HG02610 (cell line): ENCODE data around the gene INTS6.
A peak's percentile ranks its signal among the peaks of the same experiment; 100 is the strongest.

Experiments
- ATAC-seq: cut with Tn5 transposase; IDR thresholded peaks from one replicate; pipeline ENCODE4 v1.9.1; 2021; ENCODE audit warnings: mild to moderate bottlenecking, moderate library complexity; ENCODE audit not compliant: unreplicated experiment

Gene INTS6

DNA sequence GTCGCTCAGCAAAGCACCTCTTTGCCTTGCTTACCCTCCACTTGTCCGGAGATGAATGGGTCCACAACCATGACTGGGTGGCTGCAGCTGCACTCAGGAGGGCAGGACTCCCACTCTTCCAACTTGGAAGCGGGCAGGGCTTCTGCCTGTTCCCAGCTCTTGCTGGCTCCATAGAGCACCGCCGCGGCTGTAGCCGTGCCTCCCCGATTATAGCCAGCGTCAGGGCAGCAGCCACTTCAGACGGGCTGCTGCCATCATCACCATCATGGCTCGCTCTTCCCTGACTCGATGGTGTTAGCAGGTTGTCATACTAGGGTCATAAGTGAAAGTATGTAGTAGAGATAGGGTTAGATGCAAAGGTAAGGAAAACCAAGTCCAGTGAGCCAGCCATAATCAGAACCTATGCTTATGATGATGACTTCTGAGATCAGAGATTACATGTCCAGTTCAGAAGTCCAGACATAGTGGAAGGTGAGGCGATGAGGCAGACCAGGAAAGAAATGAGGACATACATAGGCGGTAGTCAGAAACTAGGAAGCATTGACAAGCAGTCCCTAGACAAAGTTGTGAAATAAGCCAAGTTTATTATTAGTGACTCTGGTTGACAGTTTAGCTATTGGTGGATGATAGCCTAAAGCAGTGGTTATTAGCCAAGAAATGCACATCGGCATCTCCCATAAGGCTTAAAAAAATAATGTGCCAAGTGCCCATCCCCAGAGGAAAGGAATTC, 4.4 kb upstream of the INTS6 start:
- ATAC-seq, result no peak

DNA sequence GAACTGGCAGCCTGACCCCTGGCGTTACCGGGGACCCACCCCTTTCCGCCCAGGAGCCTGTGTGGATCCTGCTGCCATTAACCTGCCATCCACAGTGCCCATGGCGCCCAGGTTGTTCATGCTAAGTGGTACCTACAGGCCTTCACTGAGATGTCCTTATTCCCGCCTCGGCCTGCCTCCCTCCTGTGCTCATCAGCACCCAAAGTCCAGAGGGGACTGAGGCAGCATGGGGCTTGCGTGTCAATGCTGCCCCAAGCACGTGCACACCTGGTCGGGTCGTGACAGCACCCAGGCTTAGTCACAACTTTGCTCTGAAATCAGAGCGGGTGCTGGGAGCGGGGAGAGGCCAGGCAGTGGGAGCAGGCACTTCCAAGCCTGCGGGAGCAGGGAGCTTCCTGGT, 3.7 kb upstream of the INTS6 start:
- ATAC-seq, result no peak

DNA sequence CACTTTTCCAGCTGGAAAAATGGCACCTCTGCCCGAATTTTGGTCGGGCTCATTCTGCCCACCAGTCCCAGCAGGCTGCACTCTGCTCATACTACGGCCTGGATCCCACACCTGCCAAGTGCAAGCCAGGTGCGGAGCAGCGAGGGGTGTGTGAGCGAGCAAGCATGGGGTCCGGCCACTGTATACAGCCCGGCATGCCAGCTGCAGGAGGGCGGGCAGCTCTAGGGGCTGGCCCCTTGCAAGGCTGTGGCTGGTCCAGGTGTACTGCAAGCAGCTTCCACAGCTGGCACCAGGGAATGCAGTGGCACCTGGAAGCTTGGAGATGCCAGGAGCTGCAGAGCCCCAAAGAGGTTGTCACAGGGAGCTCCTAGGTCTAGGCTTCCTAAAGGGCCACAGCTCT, 2.7 kb upstream of the INTS6 start:
- ATAC-seq, result no peak

DNA sequence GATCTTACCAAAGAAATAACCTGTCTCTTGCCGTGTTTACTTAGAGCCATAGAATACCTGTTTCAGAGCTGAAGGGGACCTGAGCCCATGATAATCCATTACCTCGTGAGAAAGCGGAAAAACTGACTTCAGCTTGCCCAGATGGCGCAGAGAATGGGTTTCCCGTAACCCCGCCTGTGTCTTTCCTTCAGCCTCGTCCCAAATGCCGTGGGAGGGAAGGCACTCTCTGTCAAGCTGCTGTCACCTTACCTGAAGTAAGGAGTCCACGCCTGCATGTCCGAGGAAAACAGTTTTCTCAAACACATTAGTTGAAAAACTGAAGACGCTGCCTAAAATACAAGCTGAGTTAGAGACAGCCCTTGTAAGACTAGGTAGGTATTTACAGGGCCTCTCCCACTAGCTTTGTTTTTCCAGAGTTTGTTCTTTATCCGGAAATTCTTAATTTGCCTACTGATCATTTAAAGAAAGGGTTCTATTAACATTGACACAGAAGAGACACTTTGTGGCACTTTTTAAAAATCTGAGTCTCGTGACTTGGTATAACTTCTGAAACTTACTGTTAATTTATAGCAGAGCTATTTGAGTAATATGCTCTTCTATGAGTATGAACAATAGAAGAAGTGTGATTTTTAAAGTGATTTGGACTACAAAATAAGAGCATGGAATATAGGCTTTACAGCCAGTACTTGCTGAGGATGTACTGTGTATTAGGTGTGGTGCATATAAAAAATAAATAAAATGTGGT, 1.3 kb upstream of the INTS6 start:
- no peak for ATAC-seq

DNA sequence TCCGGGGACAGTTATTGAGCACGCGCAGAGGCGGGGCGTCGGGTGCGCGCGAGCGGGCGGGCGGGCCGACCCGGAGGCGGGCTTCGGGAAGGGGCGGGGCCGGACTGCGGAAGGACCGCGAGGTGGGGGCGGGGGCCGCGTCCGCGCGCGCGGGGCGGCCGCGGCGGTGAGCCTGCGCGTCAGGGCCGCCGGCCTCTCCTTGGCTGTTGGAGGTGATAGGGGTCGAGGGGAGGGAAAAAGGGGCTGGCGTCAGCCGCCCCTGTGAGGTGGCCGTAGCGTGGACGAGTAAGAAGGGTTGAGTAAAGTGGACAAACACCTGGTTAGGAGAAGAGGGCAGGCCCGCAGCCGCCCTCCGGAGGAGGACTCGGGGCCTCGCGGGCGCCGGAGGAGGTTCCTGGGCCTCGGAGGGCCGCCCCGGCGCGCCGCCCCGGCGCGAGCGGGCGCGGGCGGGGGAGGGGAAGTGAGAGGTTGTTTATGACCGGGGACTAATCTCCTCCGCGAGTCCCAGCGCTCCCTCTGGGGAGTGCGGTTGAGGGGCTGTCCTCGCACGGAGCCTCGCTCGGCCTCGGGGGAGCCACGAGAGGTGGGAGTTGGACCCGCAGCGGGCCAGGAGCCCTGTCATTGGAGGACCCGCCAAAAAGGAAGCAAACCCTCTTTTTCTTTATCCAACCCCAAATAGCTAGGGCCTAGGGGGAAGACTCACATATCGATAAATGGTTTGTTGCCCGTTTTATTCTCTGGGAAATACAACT, 547 bp upstream of the INTS6 start:
- peak; percentile 35 for ATAC-seq

DNA sequence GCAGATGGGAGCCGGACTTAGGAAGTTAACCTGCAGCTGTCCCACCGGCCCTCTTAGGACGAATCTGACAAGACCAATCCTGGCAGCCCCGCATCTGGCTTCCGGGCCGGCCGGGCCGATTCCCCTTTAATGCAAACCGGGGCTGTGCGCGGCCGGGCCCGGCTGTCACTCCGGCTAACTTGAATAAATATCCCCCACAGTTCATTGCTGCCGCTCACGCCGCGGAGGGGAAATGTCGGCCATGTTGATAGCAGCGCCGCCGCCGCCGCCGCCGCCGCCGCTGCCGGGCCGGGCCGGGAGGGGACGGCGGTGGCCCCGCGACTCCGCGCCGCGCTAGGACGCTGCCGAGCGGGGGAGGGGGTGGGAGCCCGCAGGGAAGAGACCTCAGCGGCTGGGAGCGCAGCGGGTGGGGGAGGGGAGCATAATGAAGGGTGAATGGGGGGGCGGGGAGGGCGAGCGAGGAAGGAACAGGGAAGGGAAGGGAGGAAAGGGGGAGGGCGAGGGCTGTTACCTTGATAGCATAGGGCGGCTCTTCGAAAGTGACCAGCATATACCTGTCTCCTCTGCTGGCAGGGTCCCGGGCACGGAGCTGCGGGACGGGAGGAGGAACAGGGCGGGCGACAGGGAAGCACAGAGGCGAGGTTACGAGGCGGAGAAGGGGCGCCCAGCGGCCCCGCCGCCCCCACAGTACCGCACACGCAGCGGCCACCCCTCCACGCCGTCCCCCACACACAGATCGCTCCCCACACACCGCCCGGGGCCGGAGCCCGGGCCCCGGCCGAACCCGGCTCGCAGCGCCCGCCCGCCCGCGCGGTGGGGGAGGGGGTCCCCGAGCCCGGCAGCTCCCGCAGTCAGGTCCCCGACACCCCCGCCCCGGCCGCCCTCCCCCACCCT, 1.1 kb downstream of the INTS6 start:
- ATAC-seq, result peak; percentile 32

DNA sequence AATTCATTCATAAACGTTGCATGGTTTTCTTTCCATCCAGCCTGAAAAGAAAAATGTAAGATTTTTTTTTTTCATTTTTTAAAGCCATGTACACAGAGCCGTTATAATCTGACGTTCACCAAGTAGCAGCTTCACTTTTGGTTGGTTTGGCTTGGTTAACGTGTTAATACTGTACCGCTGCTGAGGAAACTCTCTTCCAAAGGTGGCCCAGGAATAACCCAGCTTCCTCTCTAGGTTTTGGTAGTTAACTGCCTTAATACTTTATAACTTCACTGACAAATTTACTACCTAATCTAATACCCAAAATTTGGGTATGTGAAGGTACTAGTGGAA, 1.7 kb downstream of the INTS6 start:
- no peak for ATAC-seq

DNA sequence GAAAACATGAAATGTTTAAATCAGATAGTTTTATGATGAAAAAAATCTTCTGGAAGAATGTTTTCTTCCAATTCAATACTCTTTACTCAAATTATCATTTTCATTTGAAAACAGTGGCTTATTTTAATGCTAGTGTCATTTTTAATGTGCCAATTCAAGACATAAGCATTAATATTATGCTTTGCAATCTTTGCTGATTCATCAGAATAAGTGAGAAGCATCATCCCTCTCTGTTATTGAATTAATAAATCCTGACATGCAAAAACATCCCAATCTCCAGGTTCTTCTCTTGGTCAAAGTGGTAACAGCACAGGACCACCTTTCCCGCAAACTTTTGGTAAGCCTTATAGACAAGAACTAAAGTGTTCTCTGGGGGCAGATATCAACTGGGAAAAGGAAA, 3.8 kb downstream of the INTS6 start:
- ATAC-seq, result no peak

DNA sequence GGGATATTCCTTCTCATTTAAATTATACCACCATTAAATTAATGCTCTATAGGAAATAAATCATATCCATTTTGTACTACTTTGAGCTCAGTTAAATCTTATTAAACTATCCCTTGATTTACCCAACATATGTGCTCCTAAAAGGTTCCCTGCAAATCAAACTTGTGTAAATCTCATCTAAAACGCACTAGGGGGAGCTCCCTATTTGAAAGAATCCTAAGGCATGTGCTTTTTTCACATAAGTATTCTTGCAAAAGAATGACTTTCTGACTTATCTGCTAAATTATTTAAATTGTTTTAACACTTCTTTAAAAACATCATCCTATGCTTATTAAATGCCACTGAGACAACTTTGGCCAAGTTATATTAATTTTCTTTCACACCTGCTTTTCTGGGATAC, 7.9 kb downstream of the INTS6 start:
- no peak for ATAC-seq

DNA sequence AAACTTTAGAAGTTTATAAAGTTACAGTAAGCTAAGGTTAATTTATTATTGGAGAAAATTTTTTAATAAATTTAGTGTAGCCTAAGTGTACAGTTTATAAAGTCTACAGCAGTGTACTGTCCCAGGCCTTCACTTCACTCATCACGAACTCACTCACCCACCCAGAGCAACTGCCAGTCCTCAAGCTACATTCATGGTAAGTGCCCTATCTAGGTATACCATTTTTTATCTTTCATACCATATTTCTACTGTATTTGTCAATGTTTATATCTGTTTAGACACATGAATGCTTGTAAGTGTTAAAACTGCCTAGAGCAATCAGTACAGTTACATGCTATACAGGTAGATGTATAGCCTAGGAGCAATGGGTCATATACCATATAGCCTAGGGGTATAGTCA, 12.5 kb downstream of the INTS6 start:
- ATAC-seq, result no peak

DNA sequence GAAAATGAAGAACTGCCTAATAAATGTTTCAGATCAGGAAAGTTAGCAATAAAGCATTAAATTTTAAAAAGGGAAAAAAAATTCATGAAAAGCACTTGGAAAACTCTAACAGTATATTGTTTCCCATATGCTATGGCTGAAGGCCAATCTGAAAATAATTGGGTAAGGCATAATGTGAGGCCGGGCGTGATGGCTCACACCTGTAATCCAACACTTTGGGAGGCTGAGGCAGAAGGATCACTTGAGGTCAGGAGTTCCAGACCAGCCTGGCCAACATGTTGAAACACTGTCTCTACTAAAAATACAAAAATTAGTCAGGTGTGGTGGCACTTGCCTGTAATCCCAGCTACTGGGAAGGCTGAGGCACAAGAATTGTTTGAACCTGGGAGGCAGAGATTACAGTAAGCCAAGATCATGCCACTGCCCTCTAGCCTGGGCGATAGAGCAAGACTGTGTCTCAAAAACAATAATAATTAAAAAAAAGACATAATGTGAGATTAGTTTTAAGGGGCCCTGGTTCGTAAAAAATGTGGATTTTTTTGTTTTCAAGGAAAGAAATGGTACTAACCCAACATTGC, 15.2 kb downstream of the INTS6 start:
- ATAC-seq, result no peak

DNA sequence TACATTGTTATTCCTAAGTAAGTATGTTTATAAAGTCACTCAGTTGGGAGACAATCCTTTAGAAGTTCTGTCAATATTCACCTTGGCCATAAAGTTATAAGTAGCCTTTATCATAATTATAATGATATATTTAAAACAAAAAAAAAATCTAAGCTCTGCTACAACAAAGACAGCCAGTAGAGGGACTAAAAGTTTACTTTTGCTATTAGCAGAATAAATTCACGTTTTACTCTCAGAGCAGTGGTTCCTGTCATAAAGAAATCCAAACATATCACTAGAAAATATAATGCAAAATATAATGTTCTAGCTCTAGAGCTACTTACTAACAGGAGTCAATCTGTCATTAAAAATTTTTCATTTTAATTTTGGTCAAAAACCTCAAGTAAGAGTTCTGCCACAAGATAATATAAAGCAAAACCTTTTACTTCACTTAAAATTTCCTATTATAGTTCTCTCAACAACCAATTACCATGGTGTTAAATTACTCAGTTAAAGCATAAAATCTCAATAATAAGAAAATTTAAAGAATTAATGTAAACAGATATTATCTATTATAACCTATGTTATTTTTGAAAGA, 17.7 kb downstream of the INTS6 start:
- no peak for ATAC-seq

DNA sequence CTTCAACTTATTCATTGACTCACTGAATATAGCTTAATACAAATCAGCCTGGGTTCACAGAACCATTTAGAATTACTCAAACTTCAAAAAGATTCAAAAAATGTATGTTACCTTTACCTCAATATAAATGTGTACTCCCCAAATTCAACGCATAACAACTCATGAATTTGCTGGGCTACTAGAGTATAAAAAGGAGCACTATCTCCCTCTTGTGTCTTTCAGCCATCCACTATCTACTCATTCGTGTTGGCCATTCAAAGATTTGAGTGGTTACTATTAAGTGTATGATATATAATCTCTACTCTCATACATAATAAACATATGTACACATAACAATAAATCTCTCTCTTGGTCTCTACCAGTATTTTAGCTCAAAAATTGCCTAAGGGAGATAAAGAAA, 20.3 kb downstream of the INTS6 start:
- ATAC-seq, result no peak

DNA sequence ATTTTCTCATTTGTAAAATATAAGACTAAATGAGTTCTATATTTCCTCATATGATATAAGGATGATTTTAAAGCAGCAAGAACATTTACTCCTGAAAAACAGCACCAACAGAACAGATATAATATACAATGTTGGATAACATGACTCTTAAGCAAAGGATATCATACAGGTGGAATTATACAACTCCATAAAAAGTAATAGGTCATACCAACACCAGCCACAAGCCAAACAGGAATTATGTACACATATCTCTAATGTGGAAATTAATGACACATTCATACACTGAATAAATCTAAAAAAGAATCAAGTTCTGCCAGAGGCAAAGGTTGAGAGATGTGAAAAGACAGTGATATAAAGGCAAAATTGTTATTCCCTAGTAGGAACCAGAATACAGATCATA, 25.9 kb downstream of the INTS6 start:
- ATAC-seq, result no peak

DNA sequence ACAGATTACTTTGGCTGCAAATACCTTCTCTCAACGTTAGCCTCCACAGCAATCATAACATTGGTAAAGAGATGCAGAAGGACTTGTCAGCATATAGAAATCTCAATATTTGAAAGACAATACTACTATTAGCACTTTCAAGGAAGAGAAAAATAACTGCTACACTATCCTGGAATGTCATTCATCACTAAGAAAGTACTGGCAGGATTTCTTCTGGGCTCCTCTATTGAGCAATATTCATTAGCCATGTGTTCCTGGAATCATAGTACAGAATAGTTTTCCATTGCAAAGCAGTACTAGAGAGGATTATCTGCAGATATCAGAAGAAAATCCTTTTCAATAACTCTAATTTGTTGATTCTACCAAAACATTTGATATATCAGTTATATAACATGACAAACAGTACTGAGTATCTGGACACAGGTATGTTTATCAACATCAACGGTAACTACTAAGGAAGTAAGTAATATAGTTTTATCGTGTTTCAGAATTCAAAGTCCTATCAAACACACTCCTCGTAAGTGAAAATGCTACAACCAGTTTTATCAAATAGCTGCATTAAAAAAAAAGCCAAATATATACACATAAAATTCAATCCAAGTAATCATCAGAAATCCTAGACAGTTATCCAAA, 27.3 kb downstream of the INTS6 start:
- ATAC-seq, result no peak

DNA sequence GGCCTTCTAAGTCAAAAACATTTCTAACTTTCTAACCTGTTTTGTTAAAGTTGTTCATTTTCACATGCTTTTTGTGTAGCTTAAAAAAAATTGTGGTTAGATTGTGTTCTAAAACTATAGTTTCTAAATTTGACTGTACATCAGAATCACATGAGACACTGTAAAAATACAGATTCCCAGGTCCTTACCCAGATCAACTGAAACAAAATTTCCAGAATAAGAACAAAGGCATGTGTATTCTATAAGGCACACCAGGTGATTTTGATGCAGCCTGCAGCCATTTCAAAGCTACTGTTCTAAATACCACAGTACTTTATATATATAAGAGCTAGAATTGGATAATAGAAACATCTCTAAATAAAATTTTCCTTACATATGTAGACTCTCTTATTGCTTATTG, 29.1 kb downstream of the INTS6 start:
- ATAC-seq, result no peak

DNA sequence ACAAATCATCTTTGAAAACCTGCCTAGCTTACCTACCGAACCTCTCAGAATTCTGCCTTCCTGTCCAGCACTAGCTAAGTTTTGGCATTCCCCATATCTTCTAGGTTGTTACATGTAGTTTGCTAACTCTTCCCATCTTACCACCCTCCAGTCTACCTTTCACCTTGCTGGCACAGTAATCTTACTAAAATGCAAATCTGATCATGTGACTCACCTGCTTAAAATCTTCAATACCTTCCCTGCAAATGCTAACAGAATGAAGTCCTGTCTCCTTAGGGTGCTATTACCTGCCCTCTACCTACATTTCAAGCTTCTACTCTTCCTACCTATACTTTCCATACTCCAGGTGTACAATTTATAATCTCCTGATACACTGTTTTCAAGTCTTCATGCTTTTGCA, 30.4 kb downstream of the INTS6 start:
- ATAC-seq, result no peak

DNA sequence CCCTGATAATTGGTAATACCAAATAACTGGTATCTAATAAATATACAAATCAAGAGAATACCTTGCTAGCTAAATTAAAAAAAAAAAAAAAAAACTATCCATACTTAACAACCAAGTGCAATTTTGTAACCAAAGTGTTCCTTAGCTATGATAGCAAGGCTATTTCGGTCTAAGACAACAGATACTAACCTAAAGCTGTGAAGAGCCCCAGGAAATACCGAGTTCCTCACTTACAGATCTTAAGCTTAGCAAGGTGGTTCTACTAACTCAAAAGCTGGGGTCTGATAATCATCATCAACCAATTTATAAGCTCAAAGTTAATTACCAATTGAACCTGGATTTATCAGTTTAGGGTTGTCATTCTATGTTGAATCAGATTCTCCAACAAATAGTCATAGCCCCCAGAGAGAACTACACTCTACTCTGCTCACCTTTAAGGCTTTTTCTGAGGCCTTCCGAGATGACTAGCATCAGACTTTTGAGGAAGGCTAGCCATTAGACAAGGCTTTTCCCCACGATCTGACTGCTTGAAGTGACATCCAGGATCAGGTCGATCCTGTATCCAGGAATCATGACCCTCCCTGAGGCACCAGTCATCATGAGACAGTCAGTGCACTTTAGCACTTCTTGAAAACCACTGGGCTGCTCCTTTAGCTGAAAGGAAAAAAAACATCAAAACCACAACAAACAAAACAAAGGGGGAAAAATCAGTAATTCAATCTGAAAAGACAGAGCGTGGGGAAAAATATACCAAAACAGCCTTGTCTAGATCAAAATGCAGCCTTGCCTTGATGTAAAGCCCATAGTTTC, 31.9 kb downstream of the INTS6 start:
- ATAC-seq, result no peak

DNA sequence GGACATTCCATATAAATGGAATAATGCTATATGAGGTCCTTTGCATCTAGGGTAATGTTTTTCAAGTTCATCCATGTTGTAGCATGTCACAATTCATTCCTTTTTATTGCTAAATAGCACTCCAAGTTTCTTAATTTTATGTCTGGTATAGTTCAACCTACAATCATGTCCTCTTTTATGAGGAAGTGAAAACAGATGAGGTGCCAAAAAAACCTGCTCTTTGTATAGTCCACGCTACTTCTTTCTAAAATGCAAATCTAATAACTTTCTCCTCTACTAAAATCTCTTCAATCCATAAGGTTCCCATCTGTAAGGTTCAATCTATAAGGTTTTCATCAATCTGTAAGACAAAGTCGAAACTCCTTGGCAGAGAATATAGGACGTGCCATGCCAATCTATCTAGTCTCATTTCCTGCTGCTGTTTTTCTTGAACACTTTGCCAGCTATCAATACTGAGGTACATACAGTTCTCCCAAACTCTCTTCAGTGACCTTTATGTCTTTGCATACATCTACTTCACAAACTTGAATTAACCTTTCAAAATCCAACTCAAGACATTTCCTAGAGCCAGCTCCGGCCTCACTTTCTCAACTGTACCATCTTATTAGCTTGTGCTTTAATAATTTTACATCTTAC, 33.7 kb downstream of the INTS6 start:
- ATAC-seq, result peak; percentile 58
